Thyroid gland (tissue), 4 donors: ENCODE measurements around the gene SUN3. TPM values are rescaled to one million over a fixed set of nuclear protein-coding genes. Genes with fewer than 3 reads are reported as not detected.

ENCODE experiments used
- DNase-seq, 2 donors: peaks; one replicate each; pipeline ENCODE4 v3.0.0-alpha.2; 2019
- H3K27ac ChIP-seq, 3 donors: fragments of 200-600 bp; sonication (generic); 1 replicate in 2 of 3; 2 replicates in 1 of 3; pipeline ENCODE4 v1.5.1; 2016 to 2019; ENCODE audit warnings: mild to moderate bottlenecking in 1 of 3, moderate library complexity in 1 of 3
- H3K27me3 ChIP-seq: fragments of 200-600 bp; sonication (generic); one replicate; pipeline ENCODE4 v1.5.1; 2019
- H3K36me3 ChIP-seq, 2 donors: fragments of 200-600 bp; sonication (generic); one replicate each; pipeline ENCODE4 v1.5.1; 2016 to 2019
- H3K4me1 ChIP-seq, 2 donors: fragments of 200-600 bp; sonication (generic); one replicate each; pipeline ENCODE4 v1.5.1; 2017 to 2019
- H3K4me3 ChIP-seq, 3 donors: fragments of 200-600 bp; sonication (generic); replicated peaks in 1 of 3; 1 replicate in 2 of 3; 2 replicates in 1 of 3; pipeline ENCODE4 v1.5.1; 2016; ENCODE audit warnings: mild to moderate bottlenecking in 1 of 3
- H3K9me3 ChIP-seq: fragments of 200-600 bp; sonication (generic); one replicate; pipeline ENCODE4 v1.5.1; 2017
- CTCF ChIP-seq, 6 experiments: fragments of 200-600 bp in 3 of 6; fragments of 450-650 bp in 3 of 6; sonication (generic) in 3 of 6; IDR thresholded peaks; one replicate each; pipeline ENCODE4 v1.5.1; 2016 to 2019; ENCODE audit warnings: antibody characterized with exemption in 6 of 6, mild to moderate bottlenecking in 2 of 6, inconsistent platforms in 1 of 6, moderate library complexity in 1 of 6
- POLR2A ChIP-seq, 2 donors: fragments of 450-650 bp; IDR thresholded peaks; one replicate each; pipeline ENCODE4 v1.6.1; 2017; ENCODE audit warnings: antibody characterized with exemption in 2 of 2, mild to moderate bottlenecking in 2 of 2, moderate library complexity in 1 of 2
- WGBS, 2 donors: methylation state at CpG; one replicate each; pipeline ENCODE4 v1.1.5; 2017; 5-methylcytosine and 5-hydroxymethylcytosine counted together
- intact Hi-C: fragments of 100-400 bp; cut with DNase I; formaldehyde crosslinking; loops from one replicate; pipeline ENCODE4 v1.15.1; 2023
- total RNA-seq, 4 donors: library from RNA; depleted of rRNA; stranded (reverse); fragments of >200 nt; gene quantifications; one replicate each; pipeline ENCODE4 v1.2.3, GENCODE V29; 2016

The SUN3 gene
- total RNA-seq, 4 donors from 2014 or later, result not detected

DNA sequence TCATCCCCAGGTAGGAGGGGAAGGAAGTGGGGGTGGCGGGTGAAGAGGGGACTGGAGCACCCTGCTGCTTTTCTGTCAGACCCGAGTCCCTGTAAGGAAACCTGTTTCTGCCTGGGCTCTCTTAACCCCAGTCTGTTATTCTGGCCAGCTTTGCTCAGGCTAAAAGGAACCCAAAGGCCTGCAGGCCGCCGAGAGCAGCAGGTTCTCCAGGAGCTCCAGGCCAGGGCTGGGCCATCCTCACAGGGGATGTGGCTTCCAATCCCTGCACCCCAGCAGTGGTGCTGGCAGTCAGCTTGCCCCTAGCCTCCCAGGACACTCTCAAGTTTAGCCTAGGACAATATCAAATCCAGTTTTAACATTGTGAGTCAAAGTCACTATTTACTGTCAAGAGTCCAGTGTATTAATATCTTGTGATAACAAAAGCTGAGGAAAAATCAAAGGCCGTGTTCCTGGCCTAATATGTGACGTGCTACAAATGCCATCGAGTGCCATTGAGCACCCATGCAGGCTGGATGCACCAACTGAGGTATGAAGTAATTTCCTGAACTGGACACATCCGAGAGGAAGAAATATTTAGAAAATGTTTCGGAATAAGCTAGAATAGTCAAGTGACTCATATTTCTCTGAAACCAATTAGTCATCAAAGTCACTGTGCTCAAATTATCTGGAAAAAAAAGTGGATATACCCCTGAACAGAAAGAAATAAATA is 87.6 kb downstream of the SUN3 start:
- 66 to 73% methylated on average over 9 of the region's 9 CpGs for WGBS, 2 donors
- Histone ChIP-seq H3K27ac (peak overlapping the region; percentile 40 to 83 (median 78)), H3K4me1 (peaks cover 0 to 23% of the 10 kb centered on the region in 2 donors), H3K9me3 (no peaks in the 10 kb centered on the region), H3K36me3 (no peaks in the 10 kb centered on the region), H3K4me3 (no peak overlapping the region), H3K27me3 (no peaks in the 10 kb centered on the region)
- intact Hi-C loops, result loop anchor here (5.0 kb wide), 1 partner anchor 171 kb away; no protein-coding TSS in a partner anchor
- no peak for DNase-seq
- TF ChIP-seq POLR2A (IDR thresholded peaks at IDR 0.05) (no peak), CTCF (IDR thresholded peaks at IDR 0.05) (no peak)

DNA sequence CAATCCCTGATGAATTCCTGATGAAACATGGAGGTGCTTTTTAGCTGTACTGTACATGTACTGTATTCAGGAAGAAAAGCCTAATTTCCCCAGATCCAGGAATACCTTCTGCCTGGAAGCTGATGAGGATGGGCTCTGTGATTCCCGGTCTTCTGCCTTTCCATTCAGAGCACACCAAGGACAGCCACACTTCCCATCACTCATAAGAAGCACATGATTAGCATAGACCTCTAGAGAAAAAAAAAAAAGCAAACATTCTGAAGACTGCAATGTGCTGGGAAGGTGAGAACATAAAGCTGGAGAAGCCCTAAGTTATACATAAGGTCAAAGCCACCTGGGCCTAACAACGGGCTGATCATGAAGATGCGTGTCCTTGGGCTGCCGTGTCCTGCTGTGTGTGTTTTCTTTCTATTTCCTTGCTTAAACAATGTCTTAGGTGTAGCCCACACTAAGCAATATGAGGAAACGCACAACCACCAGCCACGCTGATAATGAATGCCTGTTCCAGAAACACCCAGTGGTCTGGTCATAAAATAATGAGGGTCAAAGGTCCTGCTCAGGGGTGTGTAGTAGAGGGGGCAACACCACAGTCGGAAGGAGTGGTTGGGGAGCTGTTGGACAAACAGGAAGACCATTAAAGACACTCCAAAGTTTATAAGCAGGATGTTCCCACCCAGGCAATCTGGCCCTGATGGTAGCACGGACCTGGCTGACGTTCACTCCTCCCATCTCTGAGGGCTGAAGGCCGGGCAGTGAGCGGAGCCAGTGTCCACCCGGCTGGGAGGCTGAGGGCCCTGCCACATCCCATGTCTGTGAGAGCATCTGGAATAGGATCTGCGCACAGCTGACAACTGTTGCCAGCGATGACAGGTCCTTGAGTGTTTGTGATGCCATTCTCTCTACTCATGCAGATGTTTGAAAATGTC is 88.6 kb downstream of the SUN3 start:
- Histone ChIP-seq H3K36me3 (no peaks in the 10 kb centered on the region), H3K27ac (peak overlapping the region in 2 of 3 donors; percentile 78 to 83), H3K9me3 (no peaks in the 10 kb centered on the region), H3K27me3 (no peaks in the 10 kb centered on the region), H3K4me3 (no peak overlapping the region), H3K4me1 (peaks cover 0 to 23% of the 10 kb centered on the region in 2 donors)
- WGBS, 2 donors, result 70 to 79% methylated on average over 14 of the region's 14 CpGs
- intact Hi-C loops, result loop anchor here (5.0 kb wide), 1 partner anchor 172 kb away; no protein-coding TSS in a partner anchor
- DNase-seq, result peak in 1 of 2 donors; percentile 9
- TF ChIP-seq CTCF (IDR thresholded peaks at IDR 0.05) (no peak), POLR2A (IDR thresholded peaks at IDR 0.05) (no peak)

GRCh38 chr7:47939425-47940036 is 89.4 kb downstream of the SUN3 start:
- H3K9me3 ChIP-seq, result no peaks in the 10 kb centered on the region
- H3K27me3 ChIP-seq, result no peaks in the 10 kb centered on the region
- H3K36me3 ChIP-seq, result no peaks in the 10 kb centered on the region
- H3K4me3 ChIP-seq, result no peak overlapping the region
- peaks cover 0 to 23% of the 10 kb centered on the region in 2 donors for H3K4me1 ChIP-seq
- 95 to 97% methylated on average over 6 to 7 of the region's 7 CpGs for WGBS, 2 donors
- H3K27ac ChIP-seq, result peak overlapping the region in 2 of 3 donors; percentile 78 to 83
- no peak for TF ChIP-seq POLR2A (IDR thresholded peaks at IDR 0.05)
- TF ChIP-seq CTCF (IDR thresholded peaks at IDR 0.05), result no peak
- no peak for DNase-seq
- intact Hi-C loops, result loop anchor here (5.0 kb wide), 1 partner anchor 173 kb away; no protein-coding TSS in a partner anchor

GRCh38 chr7:47938574-47939165 is 90.2 kb downstream of the SUN3 start:
- Histone ChIP-seq H3K27ac (no peak overlapping the region), H3K4me3 (no peak overlapping the region), H3K9me3 (no peaks in the 10 kb centered on the region), H3K4me1 (peaks cover 0 to 23% of the 10 kb centered on the region in 2 donors), H3K36me3 (no peaks in the 10 kb centered on the region), H3K27me3 (no peaks in the 10 kb centered on the region)
- WGBS, 2 donors, result 93 to 95% methylated on average over 6 of the region's 6 CpGs
- TF ChIP-seq CTCF (IDR thresholded peaks at IDR 0.05) (no peak), POLR2A (IDR thresholded peaks at IDR 0.05) (no peak)
- no peak for DNase-seq
- intact Hi-C loops, result no loop called here
